NCI-H2196 (cell line): ENCODE results near the gene TTLL10.
A peak's percentile ranks its signal among the peaks of the same experiment; 100 is the strongest.

Experiments
- DNase-seq: peaks from one replicate; lab custom pipeline; 2025; ENCODE audit not compliant: unreplicated experiment; lab: John Stamatoyannopoulos, UW

TTLL10 gene

GRCh38 chr1:1170215-1171091, 3.2 kb upstream of the TTLL10 start:
- DNase-seq: no peak

GRCh38 chr1:1171161-1171545, 2.5 kb upstream of the TTLL10 start:
- DNase-seq: no peak

DNA sequence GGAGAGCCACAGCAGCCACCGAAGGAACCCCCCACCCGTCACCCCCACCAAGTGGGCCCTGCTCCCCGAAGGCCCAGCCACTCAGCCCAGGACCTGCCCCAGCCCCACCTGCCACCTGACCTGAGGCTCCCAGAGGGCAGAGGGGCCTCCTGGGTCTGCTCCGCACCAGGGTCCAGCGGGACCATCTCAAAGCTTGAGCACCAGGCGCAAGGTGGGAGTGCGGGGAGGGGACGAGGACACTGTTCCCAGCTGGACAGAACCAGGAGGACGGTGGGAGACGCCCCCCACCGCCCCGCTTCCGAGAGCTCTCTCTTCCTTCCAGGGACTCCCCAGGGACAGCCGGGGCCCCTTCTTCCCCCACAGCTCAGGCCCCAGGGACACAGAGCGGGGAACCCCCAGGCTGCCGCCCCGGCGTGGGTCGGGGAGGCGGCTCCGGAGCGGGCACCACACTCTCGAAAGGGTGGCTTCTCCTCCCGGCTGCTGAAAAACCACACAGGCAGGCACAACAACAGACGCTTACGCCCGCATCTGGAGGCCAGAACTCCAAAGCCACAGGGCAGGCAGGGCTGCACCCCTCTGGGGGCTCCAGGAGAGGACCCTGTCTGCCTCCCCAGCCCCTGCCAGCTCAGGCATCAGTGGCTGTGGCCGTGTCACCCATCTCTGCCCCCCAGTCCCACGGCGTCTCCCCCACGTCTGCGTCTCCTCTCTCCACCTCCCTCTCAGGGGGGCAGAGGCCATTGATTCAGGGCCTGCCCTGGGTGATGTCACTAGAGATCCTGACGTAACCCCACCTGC, 1.9 kb upstream of the TTLL10 start:
- DNase-seq: no peak

- no peak for DNase-seq
Measured at GRCh38 chr1:1173061-1173792, 453 bp upstream of the TTLL10 start.

GRCh38 chr1:1175221-1176062, 1.8 kb downstream of the TTLL10 start:
- DNase-seq: peak; percentile 33

- peak; percentile 35 for DNase-seq
Measured at GRCh38 chr1:1176063-1176761, 2.5 kb downstream of the TTLL10 start.

DNA sequence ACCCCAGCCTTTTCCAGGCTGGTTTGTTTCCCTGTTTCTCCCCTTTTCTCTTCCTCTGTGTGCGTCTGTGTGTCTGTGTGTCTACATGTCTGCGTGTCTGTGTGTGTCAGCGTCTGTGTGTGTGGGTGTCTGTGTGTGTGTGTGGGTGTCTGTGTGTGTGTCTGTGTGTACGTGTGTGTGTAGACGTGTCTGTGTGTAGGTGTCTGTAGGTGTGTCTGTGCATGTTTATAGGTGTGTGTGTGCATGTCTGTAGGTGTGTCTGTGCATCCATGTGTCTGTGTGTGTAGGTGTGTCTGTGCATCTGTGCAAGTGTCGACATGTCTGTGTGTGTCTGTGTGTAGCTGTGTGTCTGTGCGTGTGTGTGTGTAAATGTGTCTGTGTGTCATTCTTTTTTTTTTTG, 3.3 kb downstream of the TTLL10 start:
- no peak for DNase-seq

DNA sequence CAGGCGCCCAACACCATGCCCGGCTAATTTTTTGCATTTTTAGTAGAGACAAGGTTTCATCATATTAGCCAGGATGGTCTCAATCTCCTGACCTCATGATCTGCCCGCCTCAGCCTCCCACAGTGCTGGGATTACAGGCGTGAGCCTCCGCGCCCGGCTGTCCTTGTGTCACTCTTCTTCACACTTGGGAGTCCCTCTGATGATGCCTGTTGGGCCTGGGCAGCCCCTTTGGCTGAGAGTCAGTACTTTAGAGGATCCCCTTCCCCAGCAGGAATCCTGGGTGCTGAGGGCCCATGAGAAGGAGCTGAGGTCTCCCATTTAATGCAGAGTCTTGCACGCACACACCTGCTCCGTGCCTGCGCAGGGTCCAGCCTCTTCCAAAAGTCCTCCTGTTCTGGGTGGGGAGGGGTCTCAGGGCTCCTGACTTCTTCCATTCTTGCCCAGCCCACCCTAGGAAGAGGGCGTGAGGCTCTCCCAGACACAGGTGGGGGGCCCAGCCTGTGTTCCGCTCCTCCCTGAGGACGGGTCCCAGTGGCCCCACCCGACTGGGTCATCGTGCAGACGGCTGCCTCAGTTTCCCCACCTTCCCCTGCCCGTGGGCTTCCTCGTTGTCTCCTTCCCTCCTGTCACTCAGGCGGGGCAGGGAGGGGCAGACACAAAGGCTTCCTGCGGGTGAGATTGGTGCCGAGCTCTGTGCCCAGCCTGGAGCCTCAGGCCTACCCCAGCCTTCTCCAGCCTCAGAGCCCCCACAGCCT, 3.9 kb downstream of the TTLL10 start:
- no peak for DNase-seq

DNA sequence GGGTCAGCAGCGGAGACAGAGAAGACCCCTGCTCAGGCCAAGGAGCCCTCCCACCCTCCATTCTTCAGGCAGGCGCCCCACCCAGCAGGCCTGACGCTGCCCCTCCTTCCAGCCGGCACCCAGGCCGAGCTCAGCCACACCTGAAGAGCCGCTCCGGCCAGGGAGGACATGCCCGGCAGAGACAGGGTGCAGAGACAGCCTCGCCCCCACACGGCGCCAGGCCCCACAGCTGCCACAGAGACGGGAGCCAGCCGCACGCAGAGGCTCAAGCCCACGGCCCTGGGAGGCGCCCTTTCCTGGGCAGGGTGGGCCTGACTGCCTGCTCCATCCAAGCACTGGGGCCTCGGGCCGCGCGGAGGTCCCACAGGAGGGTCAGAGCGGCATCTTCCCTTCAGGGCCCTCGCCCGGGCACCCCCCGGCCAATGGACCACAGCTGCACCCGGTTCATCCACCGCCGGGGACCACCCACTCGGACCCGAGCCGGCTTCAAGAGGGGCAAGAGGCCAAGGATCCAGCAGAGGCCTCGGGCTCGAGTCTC, 5.2 kb downstream of the TTLL10 start:
- DNase-seq: no peak

DNA sequence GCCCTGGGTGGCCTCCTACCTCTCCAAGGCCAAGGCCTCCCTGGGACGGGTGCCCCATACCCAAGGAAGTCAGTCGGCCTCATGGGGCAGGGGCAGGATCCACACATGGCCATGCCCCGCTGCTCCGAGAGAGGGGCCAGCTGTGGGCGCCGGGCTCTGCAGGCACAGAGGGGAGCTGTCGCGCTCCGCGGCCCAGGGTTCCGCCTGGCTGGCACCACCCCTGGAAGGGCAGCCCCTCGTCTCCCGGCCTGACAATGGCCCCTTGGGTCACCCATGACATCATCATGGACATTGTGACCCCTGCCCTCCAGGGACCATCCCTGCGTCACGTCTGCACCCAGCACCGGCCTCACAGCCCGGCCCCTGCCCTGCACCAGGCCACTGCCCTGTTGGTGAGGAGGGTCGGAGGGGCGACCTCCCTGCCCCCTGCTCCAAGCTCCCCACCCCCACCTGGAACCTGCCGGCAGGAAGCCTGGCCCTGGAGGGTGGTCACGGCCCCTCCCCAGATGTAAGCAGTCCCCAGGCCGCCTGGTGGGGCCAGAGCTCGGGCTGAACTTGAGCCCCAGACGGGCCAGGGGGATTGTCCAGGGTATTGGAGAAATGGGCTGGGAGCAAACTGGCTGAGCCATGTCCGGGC, 5.8 kb downstream of the TTLL10 start:
- DNase-seq: no peak

DNA sequence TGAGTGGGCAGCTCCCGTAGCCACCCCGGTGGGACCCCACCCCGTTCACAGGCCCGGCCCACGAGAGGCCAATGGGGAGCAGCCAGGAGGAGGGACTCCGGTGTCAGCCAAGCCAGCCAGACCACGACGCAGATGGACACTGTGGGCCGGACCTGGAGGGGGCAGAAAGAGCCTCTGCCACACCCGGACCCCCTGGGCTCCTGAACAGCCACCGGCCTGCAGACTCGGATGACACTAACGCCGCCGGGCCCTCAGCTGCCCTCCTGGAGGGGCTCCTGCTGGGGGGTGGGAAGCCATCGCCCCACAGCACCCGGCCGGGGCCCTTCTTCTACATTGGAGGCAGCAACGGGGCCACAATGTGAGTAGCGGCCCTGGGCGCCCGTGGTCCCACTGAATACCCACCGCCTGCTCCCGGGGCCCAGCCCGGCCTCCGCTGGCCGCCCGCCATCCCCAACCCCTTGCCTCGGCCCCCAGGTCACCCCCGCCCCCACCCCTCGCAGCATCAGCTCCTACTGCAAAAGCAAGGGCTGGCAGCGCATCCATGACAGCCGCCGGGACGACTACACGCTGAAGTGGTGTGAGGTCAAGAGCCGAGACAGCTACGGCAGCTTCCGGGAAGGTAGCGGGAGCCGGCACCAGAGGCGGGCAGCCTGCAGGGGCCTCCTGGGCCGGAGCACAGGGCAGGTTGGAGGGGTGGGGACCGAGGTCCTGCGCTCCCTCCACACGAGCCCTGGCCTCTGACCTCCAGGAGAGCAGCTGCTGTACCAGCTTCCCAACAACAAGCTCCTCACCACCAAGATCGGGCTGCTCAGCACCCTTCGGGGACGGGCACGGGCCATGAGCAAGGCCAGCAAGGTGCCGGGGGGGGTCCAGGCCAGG, 6.5 kb downstream of the TTLL10 start:
- DNase-seq: no peak

DNA sequence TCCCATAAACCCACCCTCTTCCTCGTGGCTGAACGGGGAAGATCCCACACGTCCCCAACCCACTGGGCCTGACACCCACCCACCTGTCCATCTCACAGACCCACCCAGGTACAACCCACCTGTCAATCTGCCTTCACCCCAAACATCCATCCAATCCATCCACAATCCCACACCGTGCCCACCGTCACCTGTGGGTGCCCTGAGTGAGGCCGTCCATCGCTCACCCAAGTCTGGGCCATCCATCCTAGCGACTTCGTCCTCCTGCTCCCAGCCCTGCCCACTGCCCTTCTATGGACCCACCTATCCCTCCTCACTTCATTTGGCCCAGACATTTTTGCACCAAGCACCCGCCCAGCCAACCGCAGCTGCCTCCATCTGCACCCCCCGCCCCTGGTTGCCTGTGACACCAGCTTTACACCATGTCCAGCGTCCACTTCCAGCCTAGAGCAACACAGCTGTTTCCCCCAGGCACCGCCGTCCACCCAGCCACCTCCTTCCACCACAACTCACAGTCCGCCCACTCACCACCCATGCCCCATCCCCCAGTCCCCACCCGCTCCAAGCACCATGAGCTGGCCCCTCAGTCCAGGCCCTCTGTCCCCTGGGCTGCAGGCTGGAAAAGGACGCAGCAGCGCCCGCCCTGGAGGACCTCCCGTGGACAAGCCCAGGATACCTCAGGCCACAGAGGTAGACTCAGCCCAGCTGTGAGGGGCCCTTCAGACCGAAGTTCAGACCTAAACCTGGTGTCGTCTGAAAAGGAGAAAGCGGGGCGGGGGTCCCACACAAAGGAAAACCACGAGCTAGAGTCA, 7.7 kb downstream of the TTLL10 start:
- DNase-seq: no peak

DNA sequence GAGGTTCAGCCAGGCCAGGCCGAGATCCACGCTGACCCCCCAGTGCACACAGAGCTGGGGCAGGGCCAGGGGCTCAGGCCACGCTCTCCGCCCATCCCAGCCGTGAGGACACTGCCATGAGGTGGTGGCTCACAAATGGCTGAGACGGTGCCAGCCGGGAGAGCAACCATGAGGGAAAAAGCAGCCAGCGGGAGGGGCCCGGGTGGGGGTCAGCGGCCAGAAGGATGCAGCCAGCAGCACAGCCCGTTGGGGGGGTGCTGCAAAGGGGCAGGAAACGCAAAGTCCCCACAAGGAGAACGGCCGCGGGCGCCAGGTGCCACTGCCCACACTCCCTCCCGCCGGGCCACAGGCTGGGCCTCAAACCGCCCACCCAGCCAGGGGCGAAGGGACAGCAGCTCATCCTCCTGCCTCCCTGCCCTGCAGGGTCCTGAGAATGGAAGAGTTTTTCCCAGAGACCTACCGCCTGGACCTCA, 8.3 kb downstream of the TTLL10 start:
- DNase-seq: no peak

GRCh38 chr1:1182491-1183220, 9.0 kb downstream of the TTLL10 start:
- no peak for DNase-seq

DNA sequence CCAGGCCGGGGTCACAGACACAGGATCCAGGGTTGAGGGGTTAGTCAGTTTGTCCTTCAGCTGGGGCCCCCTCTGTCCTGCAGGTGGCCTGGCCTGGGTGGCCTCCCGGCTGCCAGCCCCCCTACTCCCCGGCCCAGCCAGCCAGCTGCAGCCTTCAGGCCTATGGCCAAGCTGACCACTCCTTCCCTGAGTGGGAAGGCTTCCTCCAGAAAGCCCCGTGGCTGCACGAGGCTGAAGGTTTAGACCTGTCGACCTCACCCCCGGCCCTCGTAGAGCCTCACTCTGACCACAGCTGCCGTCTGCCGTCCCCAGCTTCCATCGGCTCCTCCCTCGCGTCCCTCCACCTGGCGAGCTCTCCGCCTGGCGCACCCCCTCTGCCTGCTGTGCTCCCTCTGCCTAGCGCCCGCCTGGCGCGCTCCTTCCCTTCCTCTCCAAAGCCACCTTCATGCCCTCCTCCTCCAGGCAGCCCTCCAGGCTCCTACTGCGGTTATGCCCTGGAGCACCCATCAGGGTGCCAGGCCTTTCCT, 9.6 kb downstream of the TTLL10 start:
- no peak for DNase-seq
